GM12865 (cell line): ENCODE data around the gene UBIAD1.

Experiments used
- DNase-seq: peaks from one replicate; pipeline ENCODE4 v3.0.0; 2010; ENCODE audit warnings: low read depth
- H3K4me3 ChIP-seq: 2 replicates; pipeline ENCODE4 v1.5.1; 2011; ENCODE audit warnings: mild to moderate bottlenecking, low read depth, low read length, control low read depth
- TF ChIP-seq, protein P1 (sequence below): IDR thresholded peaks from 2 replicates; pipeline ENCODE4 v1.5.1; 2011; ENCODE audit warnings: low read length, control low read depth, low read depth, inconsistent platforms; ENCODE audit not compliant: insufficient read depth; ENCODE audit errors: missing control alignments

UBIAD1 gene

DNA sequence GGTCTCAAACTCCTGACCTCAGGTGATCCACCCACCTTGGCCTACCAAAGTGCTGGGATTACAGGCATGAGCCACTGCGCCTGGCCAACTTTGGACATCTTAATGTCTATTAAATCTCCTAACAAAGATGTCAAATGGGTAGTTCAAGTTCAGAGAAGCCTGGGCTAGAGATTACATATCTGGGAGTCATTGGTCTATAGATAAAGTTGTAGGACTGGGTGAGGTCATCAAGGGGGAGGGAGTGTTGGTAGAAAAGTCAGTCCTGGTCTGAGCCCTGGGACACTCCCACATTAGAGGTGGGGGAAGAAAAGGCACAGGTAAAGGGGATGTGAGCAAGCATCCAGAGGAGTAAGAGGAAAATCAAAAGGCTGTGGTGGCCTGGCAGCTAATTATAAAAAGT is 6.6 kb downstream of the UBIAD1 start:
- DNase-seq: no peak
- no peak overlapping the region for H3K4me3 ChIP-seq
- TF ChIP-seq, protein P1, sequence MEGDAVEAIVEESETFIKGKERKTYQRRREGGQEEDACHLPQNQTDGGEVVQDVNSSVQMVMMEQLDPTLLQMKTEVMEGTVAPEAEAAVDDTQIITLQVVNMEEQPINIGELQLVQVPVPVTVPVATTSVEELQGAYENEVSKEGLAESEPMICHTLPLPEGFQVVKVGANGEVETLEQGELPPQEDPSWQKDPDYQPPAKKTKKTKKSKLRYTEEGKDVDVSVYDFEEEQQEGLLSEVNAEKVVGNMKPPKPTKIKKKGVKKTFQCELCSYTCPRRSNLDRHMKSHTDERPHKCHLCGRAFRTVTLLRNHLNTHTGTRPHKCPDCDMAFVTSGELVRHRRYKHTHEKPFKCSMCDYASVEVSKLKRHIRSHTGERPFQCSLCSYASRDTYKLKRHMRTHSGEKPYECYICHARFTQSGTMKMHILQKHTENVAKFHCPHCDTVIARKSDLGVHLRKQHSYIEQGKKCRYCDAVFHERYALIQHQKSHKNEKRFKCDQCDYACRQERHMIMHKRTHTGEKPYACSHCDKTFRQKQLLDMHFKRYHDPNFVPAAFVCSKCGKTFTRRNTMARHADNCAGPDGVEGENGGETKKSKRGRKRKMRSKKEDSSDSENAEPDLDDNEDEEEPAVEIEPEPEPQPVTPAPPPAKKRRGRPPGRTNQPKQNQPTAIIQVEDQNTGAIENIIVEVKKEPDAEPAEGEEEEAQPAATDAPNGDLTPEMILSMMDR: no peak

DNA sequence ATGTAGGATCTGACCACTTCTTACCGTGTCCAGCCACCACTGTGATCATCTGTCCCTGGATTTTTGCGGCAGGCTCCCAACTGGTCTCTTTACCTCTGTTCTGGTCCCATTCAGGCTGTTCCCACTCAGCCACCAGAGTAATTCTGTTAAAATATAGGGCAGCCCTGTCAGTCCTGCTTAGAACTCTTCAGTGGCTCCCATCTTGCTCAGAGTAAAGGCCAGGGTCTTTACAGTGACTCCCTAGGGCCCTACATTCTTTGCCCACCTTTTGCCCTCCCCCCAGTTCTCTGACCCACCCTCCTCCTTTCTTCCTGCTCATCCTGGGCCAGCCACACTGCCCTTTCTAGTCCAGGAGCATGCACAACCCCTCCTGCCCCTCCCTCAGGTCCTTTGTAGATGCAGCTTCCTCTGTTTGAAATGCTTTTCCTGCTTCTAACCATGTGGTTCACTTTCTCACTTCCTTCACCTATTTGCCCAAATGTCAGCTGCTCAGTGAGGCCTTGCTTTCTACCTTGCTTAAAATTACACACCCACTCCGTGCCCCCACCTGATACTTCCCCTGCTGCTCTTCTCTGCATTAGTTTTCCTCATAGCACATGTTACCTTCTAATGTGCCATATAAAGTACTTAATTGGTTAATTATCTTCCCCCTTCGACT is 7.8 kb downstream of the UBIAD1 start:
- DNase-seq: peak; percentile 51

DNA sequence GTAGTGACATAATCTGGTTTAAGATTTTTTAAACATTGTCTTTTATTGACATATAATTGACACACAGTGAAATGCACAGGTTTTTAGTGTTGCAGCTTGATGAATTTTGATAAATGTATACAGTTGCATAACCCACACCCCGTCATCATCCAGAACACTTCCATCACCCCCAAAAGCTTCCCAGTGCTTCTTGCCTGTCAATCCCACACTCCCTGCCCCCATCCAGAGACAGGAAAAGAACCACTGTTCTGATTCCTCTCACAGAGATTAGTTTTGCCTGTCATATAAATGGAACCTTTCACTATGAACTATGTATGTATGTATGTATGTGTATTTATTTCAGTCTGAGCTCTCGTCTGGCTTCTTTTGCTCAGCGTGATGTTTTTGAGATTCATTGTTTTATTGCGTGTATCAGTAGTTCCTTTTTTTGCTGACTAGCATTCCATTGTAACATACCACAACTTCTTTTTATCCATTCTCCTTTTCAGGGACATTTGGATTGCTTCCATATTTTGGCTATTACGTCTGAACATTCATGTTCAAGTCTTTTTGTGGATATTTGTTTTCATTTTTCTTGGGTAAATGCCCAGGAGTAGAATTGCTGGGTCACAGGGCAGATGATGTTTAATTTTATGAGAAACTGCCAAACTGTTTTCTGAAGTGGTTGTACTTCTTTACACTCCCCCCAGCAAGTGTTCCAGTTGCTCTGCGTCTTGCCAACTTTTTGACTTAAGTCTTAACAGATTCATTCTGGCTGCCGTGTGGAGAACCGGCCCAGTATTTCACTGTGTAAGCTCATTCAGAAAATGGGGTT is 8.7 kb downstream of the UBIAD1 start:
- TF ChIP-seq, protein P1: no peak
- DNase-seq: no peak
- no peak overlapping the region for H3K4me3 ChIP-seq

More for the DNA sequence above, 7.8 kb downstream of the UBIAD1 start:
- no peak overlapping the region for H3K4me3 ChIP-seq
- TF ChIP-seq, protein P1: no peak

DNA sequence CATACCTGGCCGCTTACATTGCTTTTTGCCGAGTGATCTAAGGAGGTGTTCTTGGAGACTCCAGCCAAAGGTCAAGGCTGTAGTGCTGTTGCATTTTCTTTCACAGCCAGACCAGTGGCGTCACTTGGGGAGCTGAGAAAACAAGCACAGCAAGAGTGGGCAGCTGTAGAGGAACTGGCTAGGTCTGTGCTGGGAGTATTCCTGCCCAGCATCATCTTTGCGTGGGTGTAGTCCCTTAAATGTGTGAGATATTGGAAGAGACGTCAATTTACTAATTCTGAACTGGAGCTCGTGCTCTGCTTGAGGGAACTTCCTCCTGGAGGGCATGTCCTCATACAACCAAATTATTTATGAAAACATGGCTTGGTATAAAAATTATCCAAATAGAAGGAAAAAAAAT is 10.2 kb downstream of the UBIAD1 start:
- TF ChIP-seq, protein P1: no peak
- H3K4me3 ChIP-seq: no peak overlapping the region
- DNase-seq: no peak

DNA sequence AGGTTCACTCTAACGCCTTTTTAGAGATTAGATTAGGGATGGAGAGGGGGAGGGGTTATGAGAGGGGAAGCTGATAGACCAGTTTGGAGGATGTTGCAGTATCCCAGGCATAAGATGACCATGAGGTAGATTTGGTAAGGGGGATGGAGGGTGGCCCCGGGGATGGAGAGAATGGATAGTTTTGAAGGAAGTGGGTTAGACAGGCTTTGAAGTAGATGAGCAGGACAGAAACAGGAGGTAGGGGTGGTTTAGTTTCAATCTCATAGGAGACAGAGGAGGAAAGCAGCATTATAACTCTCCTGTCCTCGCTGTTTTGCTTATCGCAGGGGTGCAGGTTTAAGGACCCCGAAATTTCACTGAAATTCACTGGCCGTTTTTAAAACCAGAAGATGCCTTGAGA is 11.8 kb downstream of the UBIAD1 start:
- DNase-seq: no peak
- TF ChIP-seq, protein P1: no peak
- no peak overlapping the region for H3K4me3 ChIP-seq

DNA sequence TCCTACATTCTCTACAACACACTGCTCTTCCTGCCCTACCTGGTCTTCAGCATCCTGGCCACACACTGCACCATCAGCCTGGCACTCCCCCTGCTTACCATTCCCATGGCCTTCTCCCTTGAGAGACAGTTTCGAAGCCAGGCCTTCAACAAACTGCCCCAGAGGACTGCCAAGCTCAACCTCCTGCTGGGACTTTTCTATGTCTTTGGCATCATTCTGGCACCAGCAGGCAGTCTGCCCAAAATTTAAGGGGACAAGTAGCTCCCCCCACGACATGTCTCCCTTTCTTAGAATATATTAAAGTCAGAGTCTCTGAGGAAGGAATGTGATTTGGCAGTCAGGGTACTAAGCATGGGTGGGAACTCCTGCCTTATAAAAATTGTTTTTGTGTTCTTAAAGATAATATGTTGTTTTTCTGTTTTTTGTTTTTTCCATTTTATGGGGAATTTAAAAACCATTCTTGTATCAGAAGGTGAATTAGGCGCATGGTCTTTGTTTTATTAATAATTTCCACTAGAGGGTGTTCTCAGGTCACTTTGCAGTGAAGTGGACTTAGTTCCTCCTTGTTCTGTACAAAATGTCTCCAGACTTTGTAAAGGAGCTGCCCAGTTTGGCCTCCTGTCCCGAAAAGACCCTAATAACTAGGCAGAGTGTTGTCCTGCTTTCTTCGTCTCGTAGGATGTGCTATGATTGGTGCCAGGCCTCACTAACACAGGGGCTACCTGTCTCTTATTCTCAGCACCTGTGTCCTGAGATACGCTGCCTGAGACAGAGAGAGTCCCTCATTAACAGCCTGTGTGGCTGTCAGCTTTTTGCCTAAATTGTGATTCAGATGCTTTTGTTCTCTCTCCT is 13.1 kb downstream of the UBIAD1 start:
- no peak overlapping the region for H3K4me3 ChIP-seq
- DNase-seq: no peak
- TF ChIP-seq, protein P1: no peak
